GM19452 (cell line): Measurements from ENCODE around the gene CALCB.
A peak's percentile ranks its signal among the peaks of the same experiment; 100 is the strongest.

ENCODE experiments used
- ATAC-seq: cut with Tn5 transposase; IDR thresholded peaks from one replicate; pipeline ENCODE4 v1.9.1; 2021; ENCODE audit not compliant: unreplicated experiment

Gene CALCB

DNA sequence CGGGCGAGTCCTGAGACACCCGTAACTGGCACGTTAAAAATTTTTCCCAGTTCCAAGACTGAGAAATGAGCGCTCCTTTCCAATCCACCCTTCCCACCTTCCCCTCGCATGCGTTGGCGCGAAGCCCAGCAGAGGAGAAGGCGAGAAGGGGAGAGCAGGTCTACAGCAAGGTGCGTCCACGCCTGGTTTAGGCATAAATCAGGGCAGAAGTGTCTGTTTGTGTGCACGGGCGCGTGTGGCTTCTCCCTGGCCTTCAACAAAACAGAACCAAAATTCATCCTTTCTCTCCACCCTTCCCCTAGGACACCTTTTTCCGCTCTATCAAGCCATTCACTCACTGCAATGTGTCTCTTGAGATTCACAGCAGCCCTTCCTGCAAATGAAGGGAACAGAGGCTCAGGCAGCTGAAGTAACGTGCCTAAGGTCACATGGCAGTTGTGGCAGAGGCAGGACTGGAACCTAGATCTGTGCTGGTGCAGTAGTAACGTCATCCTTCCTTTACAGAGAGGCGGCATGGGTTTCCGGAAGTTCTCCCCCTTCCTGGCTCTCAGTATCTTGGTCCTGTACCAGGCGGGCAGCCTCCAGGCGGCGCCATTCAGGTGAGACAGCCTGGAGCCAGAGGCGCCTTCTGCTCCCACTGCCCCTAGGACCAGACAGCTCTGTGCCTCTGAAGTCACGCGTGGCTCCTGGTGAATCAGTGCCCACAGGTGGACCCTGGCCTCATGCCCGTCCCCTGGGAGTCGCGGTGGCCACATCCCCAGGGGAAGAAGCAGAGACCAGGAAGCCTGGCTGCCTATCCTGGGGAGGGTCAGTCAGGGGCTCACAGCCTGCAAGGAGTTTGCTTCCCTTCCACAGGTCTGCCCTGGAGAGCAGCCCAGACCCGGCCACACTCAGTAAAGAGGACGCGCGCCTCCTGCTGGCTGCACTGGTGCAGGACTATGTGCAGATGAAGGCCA is 1.1 kb downstream of the CALCB start:
- ATAC-seq = peak; percentile 93

DNA sequence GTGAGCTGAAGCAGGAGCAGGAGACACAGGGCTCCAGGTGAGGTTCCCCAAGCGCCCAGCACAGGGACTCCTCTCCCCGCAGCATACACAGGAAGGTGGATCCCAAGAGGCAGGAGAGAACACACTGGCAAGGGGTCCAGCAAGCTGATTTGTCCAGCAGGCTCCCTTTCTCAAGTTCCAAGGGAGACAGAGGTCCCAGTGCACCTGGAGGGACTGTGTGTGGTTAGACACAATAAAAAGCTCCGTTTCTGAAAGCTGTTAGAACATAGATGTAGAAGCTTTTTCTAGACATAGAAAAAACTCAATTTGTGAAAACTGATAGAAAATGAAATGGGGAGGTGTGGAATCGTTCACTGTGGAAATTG is 1.8 kb downstream of the CALCB start:
- no peak for ATAC-seq

DNA sequence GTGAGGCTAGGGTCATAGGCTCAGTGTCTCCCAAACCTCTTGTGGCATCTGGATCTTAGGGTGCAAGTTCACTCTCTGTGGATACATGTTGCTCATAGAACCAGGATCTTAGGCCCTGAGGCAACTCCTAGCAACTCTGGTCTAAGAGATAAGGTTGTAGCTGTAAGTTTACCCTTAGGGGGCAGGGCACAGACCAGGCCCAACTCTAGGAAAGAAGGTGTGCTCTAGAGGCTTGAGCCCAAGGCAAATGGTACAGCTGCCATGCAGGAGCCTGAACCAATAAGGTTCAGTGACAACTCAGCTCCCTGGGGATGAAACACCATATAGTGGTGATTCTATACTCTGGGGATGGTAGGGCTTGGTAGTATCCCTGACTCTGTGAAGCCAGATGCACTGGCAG is 17.8 kb downstream of the CALCB start:
- no peak for ATAC-seq

DNA sequence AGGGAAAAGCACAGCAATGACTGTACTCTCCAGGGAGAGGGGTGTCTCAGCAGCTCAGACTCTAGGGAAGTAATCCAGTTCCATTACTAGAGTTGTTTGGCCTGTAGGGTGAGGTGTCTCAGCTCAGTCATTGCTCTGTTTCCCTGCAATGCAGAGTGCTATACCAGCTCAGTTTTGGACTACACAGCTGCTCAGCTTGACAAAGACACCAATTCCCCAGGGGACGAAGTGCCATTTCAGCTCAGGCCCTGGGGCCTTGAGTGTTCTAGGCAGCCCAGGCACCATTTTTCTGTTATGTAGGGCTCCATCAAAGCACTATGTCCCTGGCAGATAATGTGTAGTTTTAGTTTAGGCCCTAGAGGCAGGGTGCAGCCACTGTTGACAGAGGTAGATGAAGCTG is 18.2 kb downstream of the CALCB start:
- ATAC-seq = no peak

DNA sequence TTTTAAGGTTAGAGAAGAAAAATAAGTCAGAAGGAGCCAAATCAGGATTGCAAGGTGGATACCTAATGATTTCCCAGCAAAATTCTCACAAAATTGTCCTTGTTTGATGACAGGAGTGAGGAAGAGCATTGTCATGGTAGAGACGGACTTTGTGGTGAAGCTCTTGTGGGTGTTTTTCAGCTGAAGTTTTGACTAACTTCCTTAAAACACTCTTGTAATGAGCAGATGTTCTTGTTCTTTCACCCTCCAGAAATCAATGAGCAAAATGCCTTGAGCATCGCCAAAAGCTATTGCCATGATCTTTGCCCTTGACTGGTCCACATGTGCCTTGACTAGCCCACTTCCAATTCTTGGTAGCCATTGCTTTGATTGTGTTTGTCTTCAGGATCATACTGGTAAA is 20.0 kb downstream of the CALCB start:
- ATAC-seq = peak; percentile 72

DNA sequence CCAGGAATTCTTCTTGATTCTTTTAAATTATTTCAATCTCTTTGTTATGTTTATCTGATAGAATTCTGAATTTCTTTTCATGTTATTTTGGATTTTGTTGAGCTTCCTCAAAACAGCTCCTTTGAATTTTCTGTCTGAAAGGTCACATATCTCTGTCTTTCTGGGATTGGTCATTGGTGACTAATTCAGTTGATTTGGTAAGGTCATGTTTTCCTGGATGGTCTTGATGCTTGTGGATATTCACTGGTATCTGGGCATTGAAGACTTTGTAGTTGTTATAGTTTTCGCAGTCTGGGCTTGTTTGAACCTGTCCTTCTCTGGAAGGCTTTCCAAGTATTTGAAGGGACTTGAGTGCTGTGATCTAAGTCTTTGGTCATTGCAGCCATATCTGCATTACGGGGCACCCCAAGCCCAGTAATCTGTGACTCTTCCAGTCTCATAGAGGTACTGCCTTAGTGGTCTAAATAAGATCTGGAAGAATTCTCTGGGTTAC is 22.4 kb downstream of the CALCB start:
- ATAC-seq = no peak

DNA sequence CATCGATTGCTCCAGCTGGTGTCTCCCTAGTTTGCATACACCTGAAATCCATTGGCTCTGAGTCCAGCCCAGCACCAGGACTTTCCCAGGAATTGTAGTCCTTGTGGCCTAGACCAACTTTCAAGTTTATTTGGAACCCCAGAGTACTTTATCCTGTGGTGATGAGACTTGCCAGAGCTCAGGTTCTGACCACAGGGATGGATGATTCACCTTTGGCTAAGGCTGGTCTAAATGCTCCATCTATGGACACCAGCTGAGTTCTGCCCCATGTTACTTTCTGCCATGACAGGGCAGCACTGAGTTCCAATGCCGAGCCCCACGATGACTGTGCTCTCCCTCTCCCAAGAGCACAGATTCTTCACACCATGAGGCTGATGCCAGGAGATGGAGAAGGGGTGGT is 24.0 kb downstream of the CALCB start:
- no peak for ATAC-seq

DNA sequence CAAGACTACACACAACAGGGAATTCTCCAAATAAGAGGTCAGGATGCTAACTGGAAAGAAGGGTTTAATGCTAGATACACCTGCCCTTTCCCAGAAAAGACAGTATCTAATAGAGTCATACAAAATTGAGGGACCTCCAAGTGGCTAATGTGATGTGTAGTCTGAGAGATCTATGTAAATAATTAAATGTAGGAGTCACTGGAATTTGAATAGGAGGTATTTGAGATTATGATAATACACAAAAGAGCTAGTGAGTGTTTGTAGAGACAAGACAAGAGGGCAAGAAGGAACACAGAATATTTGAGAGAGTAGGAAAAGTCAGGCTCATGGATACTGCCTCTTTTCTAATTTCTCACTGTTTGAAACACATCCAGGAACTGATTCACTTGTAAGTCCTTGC is 25.9 kb downstream of the CALCB start:
- no peak for ATAC-seq

DNA sequence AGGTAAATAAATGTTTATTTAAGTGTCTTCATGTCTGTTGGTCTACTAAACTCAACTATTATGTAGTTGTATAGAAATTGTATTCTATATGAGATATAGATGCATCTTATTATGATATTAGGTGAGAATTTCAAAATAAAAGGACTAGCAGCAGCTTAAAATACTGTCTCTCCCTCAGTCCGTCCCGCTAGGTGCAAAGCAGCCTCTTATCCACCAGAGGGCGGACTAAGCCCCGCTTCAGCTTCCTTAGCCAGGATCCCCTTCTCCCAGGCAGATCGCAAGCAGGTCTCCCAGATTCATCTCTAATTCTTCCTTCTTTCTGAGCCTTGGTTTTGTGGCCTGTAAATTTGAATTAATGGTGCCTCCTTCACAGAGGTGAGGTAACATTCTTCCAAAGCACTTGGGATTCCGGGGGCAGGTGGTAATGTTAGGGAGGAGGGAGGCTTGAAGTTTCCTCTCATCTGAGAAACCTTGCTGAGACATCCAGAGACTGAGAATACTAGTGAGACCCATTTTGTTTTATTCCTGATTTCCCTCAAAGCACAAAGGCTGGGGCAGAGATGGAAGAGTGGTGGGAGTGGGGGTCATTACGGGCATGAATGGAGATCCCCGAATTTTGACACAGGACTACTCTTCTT is 27.8 kb downstream of the CALCB start:
- peak; percentile 79 for ATAC-seq

DNA sequence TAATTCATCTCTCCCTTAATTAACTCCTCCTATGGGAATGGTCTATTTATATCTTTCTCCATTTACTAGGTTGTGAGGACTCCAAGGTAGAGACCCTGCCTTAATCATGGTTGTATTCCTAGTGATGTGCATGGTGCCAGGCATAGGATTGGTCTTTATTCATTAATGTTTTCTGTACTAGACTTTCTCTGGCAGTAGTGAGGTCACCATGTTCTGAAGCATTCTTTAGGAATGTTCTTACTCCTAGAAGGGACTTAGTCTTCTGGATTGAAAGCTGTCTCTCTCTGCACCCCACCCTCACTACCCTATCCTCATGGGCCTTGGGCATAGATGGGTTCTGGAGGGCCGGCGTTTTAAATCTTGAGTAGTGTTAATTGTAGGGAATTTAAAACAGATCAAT is 30.8 kb downstream of the CALCB start:
- no peak for ATAC-seq

DNA sequence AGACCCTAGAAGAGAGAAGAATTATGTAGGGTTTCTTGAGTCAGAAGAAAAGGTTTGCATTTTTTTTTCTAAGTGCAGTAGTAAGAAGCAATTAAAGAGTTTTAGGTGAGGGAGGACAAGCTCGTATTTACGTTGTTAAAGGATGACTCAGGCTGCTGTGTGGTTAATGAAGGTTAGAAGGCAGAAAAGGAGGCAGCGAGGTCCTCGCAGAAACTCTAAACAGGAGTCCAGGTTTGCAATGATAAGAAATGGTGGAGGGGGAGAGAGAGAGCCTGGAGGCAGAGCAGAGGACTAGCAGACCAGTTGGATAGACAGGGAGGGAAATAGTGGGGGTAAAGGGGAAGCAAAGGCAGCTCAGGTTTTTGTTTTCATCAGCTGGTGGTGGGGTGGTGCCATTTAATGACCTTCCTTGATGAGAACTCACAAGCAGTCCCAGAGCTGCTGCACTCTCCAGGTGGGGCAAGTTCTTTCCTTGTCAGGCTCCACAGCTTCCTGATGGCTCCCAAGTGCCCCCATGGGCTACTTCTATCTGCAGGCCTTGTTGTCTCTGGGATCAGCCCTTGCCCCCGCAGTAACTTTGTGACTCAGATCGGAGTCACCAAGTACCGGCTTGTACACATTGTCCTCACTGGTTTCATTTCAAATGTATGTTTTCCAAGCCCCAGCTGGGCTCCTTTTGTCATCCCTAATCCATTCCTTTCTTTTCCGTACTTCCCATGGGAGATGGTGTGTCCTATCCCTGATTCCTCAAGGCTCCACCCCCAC is 33.0 kb downstream of the CALCB start:
- ATAC-seq = no peak

DNA sequence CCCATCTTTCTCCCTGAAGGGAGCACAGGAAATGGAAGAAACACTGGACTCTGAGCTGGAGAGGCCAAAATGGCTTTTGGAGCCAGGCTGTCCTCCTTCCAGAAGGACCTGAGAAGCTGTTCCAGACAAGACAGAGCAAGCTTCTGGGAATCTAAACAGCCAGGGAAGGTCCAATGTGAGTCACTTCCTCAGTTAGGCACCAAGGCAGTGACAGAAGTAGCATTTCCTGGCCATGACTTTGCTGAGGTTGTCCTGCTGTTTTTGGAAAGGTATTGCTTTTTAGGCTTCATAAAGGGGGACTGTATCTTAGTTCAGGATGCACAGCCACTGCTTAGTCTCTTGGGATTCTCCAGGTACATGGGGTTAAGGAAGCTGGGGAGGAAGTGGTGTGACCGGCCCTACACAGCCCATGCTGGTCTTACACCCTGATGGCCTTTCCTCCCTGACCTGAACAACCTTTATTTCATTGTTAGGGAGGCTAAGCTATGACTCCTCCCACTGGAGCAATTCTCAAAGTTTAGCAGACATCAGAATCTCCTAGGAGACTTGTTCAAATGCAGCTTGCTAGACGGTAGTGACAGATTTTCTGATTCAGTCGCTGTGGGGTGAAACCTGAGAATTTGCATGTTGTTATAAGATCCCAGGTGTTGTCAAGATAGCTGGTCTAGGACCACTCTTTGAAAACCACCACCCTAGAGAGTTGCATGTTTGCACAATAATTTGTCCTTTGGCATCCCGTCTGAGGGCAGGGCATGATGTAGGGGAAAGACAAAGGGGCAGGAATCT is 34.5 kb downstream of the CALCB start:
- ATAC-seq = peak; percentile 67

DNA sequence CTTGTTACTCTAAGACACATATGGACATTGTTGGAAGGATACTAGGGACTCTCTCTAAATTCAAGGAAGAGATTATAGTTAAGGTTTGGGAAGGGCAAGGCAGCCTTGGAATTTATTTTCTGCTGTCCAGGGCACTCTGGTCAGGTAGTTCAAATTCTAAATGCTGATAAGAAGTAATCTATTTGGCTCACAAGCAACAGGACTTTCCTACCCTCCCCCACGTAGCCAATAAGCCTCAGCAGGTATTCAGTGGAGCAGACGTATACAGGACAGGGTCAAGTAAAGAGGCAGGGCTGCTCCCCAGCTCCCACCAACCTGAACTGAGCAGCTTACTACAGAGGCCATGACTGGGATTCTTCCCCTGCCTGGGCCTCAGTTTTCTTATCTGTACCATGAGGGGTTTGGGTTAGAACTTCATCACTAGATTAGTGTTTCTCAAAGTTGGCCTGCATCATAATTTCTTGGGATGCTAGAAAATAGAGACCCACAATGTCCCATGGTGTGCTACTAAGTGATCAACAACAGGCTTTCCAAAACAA is 35.3 kb downstream of the CALCB start:
- no peak for ATAC-seq

DNA sequence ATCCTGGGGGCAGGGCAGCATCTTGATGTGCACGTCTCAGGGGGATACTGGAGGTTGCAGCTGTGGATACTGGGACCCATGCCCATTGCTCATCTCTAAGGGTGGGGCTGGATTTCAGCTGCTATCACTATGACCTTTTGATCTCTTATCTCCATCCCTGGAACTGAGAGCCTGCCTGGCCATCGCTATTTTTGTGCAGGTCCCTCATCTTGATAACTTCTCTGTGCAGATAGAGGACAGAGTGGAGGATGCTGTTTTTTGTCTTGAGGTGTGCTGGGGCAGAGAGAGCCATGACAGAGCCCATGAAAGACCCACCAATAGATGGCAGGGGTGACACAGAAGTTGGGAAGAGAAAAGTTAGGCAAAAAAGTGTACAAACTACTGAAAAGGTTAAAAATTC is 36.2 kb downstream of the CALCB start:
- no peak for ATAC-seq

DNA sequence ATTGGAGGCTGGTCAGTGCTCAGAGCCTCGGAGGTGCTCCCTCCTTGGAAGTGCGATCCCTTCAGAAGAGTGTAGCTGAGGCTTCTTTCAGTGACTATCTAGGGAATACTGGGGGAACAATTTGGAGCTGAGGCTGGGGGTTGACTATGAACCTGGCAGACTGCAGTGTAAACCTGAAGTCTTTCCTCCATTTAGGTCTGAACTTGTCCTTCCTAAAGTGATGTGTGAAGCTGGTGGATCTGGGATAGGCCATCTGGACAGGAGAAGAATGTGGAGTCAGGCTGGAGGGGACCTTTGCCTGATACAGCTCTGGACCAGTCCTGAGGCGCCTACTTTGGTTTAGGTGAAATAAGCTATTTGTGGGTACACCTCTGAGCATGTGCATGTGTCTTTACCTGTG is 37.8 kb downstream of the CALCB start:
- no peak for ATAC-seq

DNA sequence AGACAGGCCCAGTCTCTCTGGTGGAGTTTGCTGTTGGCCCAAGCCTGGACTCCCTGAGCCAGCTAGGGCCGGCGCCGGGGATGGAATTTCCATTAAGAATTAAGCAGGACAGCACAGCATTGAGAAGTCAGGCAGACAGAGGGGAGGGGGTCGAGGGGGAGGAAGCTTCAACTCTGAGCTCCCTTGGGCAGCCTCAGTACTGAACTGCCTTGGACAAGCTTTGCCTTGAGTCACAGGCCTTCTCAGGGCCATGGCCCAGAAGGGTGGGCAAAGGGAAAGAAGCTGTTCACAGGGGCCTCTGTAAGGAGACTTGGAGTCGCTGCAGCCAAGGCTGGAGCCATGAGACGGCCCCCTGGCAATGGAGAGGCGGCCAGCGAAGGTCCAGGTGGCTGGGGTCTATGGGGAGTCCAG is 38.7 kb downstream of the CALCB start:
- ATAC-seq = no peak

DNA sequence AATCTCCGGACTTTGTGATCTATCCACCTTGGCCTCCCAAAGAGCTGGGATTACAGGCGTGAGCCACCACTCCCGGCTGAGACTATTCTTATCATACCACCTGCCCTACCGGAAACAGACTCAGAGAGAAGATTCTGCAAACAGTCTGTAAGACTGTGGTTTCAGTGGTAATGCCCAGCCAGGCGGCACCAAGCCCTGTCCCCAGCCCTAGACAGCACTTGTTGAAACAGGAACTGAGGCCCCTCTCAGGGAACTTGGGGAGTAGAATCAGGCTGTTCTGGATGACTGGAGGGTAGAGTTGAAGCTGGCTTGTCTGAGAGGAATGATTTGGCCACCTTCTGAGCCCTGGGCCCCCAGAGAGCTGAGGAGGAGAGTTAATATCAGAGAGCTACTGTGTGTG is 40.0 kb downstream of the CALCB start:
- ATAC-seq = peak; percentile 87

DNA sequence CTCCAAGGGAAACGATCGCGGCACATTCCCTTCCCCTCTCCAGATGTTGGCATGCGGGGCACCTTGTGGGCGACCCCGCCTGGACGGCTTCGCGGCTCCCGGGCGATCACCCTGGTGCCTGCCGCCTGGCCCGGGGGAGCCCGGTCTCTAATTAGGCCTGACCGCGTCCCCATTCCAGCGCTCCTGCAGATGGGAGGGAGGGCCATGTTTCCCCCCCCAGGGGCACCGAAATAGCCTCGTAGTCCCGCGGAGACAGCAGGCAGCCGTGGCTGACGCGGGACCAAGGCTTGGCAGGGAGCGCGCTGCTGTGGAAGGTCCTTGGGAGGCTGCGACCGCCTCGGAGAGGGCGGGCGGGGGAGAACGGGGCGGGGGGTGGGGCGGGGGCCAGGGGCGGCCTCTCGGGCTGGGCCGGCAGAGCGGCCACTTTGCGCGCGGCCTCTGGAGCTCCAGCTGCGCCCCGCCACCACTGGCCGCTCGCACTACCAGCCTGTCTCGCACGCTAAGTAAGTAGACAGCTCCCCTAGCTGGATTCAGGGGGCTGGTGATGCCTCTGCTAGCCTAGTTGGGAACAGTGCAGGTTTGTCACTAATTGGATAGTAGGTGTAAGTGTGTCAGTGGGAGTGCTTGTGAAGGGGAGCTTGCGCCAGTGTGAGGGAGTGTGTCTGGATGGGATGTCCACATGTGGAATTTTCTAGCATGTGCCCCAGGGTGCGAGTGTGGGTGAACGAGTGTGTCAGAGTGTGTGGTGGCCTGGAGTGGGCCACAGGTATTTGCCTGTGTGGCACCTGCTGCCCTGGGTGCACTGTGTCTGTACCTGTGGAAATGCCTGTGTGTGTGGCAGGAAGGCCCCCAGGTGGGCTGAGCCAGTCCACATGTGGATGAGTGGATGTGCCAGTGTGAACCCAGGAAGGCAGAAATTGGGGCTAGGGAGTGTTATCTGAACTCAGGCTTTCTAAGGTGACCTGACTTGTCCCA is 41.4 kb downstream of the CALCB start, which contains the start of gene INSC:
TSS of gene INSC (plus strand) at position 423 of the 975 bp plus-strand sequence. CDS start 34,252 bp downstream, outside the sequence.
- ATAC-seq = no peak

DNA sequence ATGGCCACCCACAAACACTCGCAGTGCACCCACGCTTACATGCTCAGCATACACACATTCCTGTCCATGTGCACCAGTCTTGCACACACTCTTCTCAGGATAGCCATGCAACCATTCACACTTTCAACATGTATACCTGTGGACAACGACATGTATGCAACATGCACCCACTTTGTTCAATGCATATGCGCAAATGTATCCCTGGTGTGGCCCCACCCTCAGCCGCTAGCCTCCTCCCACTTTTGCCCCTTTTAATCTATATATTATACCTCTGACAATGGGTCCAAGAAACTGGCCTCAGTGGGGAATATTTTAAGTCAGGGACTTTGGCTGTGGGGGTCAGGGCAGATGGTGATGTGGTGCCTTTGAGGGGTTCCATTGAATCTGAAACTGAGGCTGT is 42.3 kb downstream of the CALCB start:
- no peak for ATAC-seq
